Activated naive CD4-positive, alpha-beta T cell treated with anti-CD3 and anti-CD28 coated beads, Interleukin-2, amount 50 U/mL, for 16 hours (primary cell): Measurements from ENCODE around the gene JPH4.
"Not testable (repeated sequence)": the region's sequence is repeated elsewhere in the genome, so short reads cannot be mapped to it uniquely, and the experiment has no call there.

Source experiments
- DNase-seq: peaks from one replicate; pipeline ENCODE4 v3.0.0-alpha.2; 2020

JPH4 gene

GRCh38 chr14:23578560-23579310 is at the start of gene JPH4:
Gene JPH4, minus strand, starts transcription at chr14:23578790. Its CDS starts 1,337 bp downstream, at chr14:23577453.
- DNase-seq: no peak

- DNase-seq: no peak
Observed at GRCh38 chr14:23627961-23628360, 49.4 kb upstream of the JPH4 start.

- DNase-seq: no peak
Observed at GRCh38 chr14:23626946-23627345, 48.4 kb upstream of the JPH4 start.

- no peak for DNase-seq
Observed at GRCh38 chr14:23624830-23625404, 46.3 kb upstream of the JPH4 start.

- DNase-seq: no peak
Observed at GRCh38 chr14:23623962-23624361, 45.4 kb upstream of the JPH4 start.

- DNase-seq: no peak
Observed at GRCh38 chr14:23622990-23623389, 44.4 kb upstream of the JPH4 start.

GRCh38 chr14:23621932-23622730 is 43.5 kb upstream of the JPH4 start:
- DNase-seq: no peak

GRCh38 chr14:23621204-23621931 is 42.8 kb upstream of the JPH4 start:
- no peak for DNase-seq

- DNase-seq: no peak
Observed at GRCh38 chr14:23620177-23620702, 41.6 kb upstream of the JPH4 start.

GRCh38 chr14:23618415-23618988 is 39.9 kb upstream of the JPH4 start:
- DNase-seq: no peak

- DNase-seq: no peak
Observed at GRCh38 chr14:23617539-23617938, 38.9 kb upstream of the JPH4 start.

GRCh38 chr14:23615856-23616255 is 37.3 kb upstream of the JPH4 start:
- DNase-seq: no peak

- no peak for DNase-seq
Observed at GRCh38 chr14:23614395-23614828, 35.8 kb upstream of the JPH4 start.

- DNase-seq: no peak
Observed at GRCh38 chr14:23613242-23614070, 34.9 kb upstream of the JPH4 start.

GRCh38 chr14:23612802-23613201 is 34.2 kb upstream of the JPH4 start:
- no peak for DNase-seq

- no peak for DNase-seq
Observed at GRCh38 chr14:23612354-23612732, 33.8 kb upstream of the JPH4 start.

- DNase-seq: no peak
Observed at GRCh38 chr14:23610815-23611289, 32.3 kb upstream of the JPH4 start.

- DNase-seq: no peak
Observed at GRCh38 chr14:23610090-23610814, 31.7 kb upstream of the JPH4 start.

- DNase-seq: not testable (repeated sequence)
Observed at GRCh38 chr14:23609411-23610089, 31.0 kb upstream of the JPH4 start.

- DNase-seq: no peak
Observed at GRCh38 chr14:23609001-23609400, 30.4 kb upstream of the JPH4 start.
